ENCODE results near the gene EVPL.

GRCh38 chr17:75976175-75976848 is 50.8 kb downstream of the EVPL start:
- no peak for TF ChIP-seq CTCF (conservative IDR thresholded peaks at IDR 0.05)
- TF ChIP-seq ZFX (IDR thresholded peaks at IDR 0.05): no peak

Measured in C4-2B (cell line).